Endothelial cell of umbilical vein (primary cell): ENCODE measurements around the gene POMGNT2. TPM values are rescaled to one million over a fixed set of nuclear protein-coding genes. Genes with fewer than 3 reads are reported as not detected.

Experiments
- BruUV-seq: library from RNA; stranded (reverse); fragments of 400-500 nt; replicated peaks from 2 replicates; lab custom pipeline; 2021; lab: Mats Ljungman, UMichigan
- CTCF ChIA-PET: fragments of 300-600, 350-600 bp; sonication (Branson Sonifier 250); formaldehyde crosslinking; loops from one replicate; lab custom pipeline; 2021; ENCODE audit warnings: antibody characterized with exemption, inconsistent platforms; lab: Charles Lee
- POLR2A ChIA-PET: fragments of 300-600, 350-600 bp; sonication (Branson Sonifier 250); formaldehyde crosslinking; loops from one replicate; lab custom pipeline; 2021; ENCODE audit warnings: antibody characterized with exemption, inconsistent platforms; lab: Charles Lee
- DNase-seq: peaks from one replicate; pipeline ENCODE4 v3.0.0-alpha.2; 2011; ENCODE audit warnings: low read depth, low spot score
- FAIRE-seq: peaks from 2 replicates; lab custom pipeline; 2011; peaks lifted over from hg19 to GRCh38; lab: Jason Lieb, UNC
- H2AFZ ChIP-seq: 2 replicates; pipeline ENCODE4 v1.6.0; 2012; ENCODE audit warnings: low read depth, low read length, control low read depth, inconsistent platforms
- H3K27ac ChIP-seq: 2 replicates; pipeline ENCODE4 v1.5.1; 2011; ENCODE audit warnings: low read depth, mild to moderate bottlenecking, control low read depth, low read length, moderate library complexity; ENCODE audit not compliant: insufficient read depth
- H3K27me3 ChIP-seq, 2 experiments: 2 replicates each; pipeline versions ENCODE4 v1.6.0 to v1.6.1; 2011; ENCODE audit warnings: low read length in 2 of 2, mixed read lengths in 1 of 2; ENCODE audit not compliant: control insufficient read depth in 2 of 2, insufficient read depth in 2 of 2
- H3K36me3 ChIP-seq, 2 experiments: 2 replicates in 1 of 2; 3 replicates in 1 of 2; pipeline ENCODE4 v1.5.1; 2011; ENCODE audit warnings: low read length in 2 of 2, mild to moderate bottlenecking in 1 of 2, moderate library complexity in 1 of 2; ENCODE audit not compliant: control insufficient read depth in 2 of 2, insufficient read depth in 2 of 2; ENCODE audit errors: extremely low read depth in 1 of 2
- H3K4me1 ChIP-seq: 3 replicates; pipeline ENCODE4 v1.5.1; 2011; ENCODE audit warnings: mild to moderate bottlenecking, low read length; ENCODE audit not compliant: control insufficient read depth, insufficient read depth; ENCODE audit errors: extremely low read depth
- H3K4me2 ChIP-seq: 2 replicates; pipeline ENCODE4 v1.6.1; 2011; ENCODE audit warnings: low read length, control low read depth, mixed read lengths; ENCODE audit not compliant: insufficient read depth
- H3K4me3 ChIP-seq, 3 experiments: fragments of 200-600 bp in 1 of 3; sonication (generic), shearing (Covaris generic) in 1 of 3; replicated peaks in 1 of 3; 2 replicates each; pipeline ENCODE4 v1.5.1; 2011 to 2016; ENCODE audit warnings: control low read depth in 3 of 3, low read length in 3 of 3, mild to moderate bottlenecking in 2 of 3, inconsistent platforms in 1 of 3, low read depth in 1 of 3, moderate library complexity in 1 of 3; ENCODE audit not compliant: insufficient read depth in 1 of 3
- H3K79me2 ChIP-seq: 2 replicates; pipeline ENCODE4 v1.6.0; 2012; ENCODE audit warnings: low read length, inconsistent platforms; ENCODE audit not compliant: control insufficient read depth, insufficient read depth
- H3K9ac ChIP-seq: replicated peaks from 2 replicates; pipeline ENCODE3; 2011; ENCODE audit warnings: low read length, control low read depth; ENCODE audit not compliant: insufficient read depth; ENCODE audit errors: extremely low read depth
- H3K9me1 ChIP-seq: replicated peaks from 3 replicates; pipeline ENCODE4 v1.6.0; 2011; ENCODE audit warnings: mild to moderate bottlenecking, low read length; ENCODE audit not compliant: control insufficient read depth, insufficient read depth; ENCODE audit errors: extremely low read depth
- H3K9me3 ChIP-seq: replicated peaks from 2 replicates; pipeline ENCODE4 v1.5.1; 2012; ENCODE audit warnings: low read length, inconsistent platforms; ENCODE audit not compliant: control insufficient read depth, insufficient read depth
- H4K20me1 ChIP-seq: replicated peaks from 2 replicates; pipeline ENCODE3; 2011; ENCODE audit warnings: mild to moderate bottlenecking, low read length; ENCODE audit not compliant: control insufficient read depth, insufficient read depth; ENCODE audit errors: extremely low read depth
- CTCF ChIP-seq, 2 donors: IDR thresholded peaks; 1 replicate in 1 of 2; 2 replicates in 1 of 2; pipeline ENCODE4 v1.5.1; 2011; ENCODE audit warnings: low read length in 2 of 2, mild to moderate bottlenecking in 2 of 2, moderate library complexity in 2 of 2, control low read depth in 1 of 2, inconsistent platforms in 1 of 2, low read depth in 1 of 2; ENCODE audit not compliant: insufficient read depth in 1 of 2; ENCODE audit errors: extremely low read depth in 1 of 2
- EZH2 ChIP-seq: IDR thresholded peaks from 2 replicates; pipeline ENCODE4 v1.6.1; 2012; ENCODE audit warnings: borderline replicate concordance, low read depth, mild to moderate bottlenecking, moderate library complexity, low read length, inconsistent platforms; ENCODE audit not compliant: severe bottlenecking
- FOS ChIP-seq: IDR thresholded peaks from 2 replicates; pipeline ENCODE4 v1.6.1; 2011; ENCODE audit warnings: mild to moderate bottlenecking, low read length, moderate library complexity, borderline replicate concordance; ENCODE audit not compliant: insufficient read depth
- GATA2 ChIP-seq: IDR thresholded peaks from 2 replicates; pipeline ENCODE4 v1.7.0; 2011; ENCODE audit warnings: low read depth, mild to moderate bottlenecking, moderate library complexity, mixed read lengths, low read length; ENCODE audit not compliant: insufficient read length, insufficient read depth
- JUN ChIP-seq: IDR thresholded peaks from 2 replicates; pipeline ENCODE4 v1.6.1; 2011; ENCODE audit warnings: borderline replicate concordance, low read depth; ENCODE audit not compliant: insufficient read length, insufficient read depth
- MAX ChIP-seq: IDR thresholded peaks from 2 replicates; pipeline ENCODE4 v1.6.1; 2011; ENCODE audit not compliant: insufficient read depth, insufficient read length
- MYC ChIP-seq: IDR thresholded peaks from one replicate; pipeline ENCODE4 v1.6.1; 2011; ENCODE audit warnings: mild to moderate bottlenecking, low read depth, low read length
- POLR2A ChIP-seq: IDR thresholded peaks from 2 replicates; pipeline ENCODE4 v1.6.1; 2012; ENCODE audit warnings: low read depth, mild to moderate bottlenecking, control low read depth, low read length
- POLR2AphosphoS5 ChIP-seq: IDR thresholded peaks from 2 replicates; pipeline ENCODE4 v1.6.1; 2012; ENCODE audit warnings: low read depth, mild to moderate bottlenecking, control low read depth, low read length, moderate library complexity; ENCODE audit not compliant: insufficient read depth
- dilution Hi-C: fragments of 300-500 bp; cut with MboI; formaldehyde crosslinking; loops from one replicate; pipeline ENCODE4 v1.15.0; 2019; ENCODE audit warnings: low sequenced_read_pairs; ENCODE audit not compliant: extremely low pct_ligation_motif_present
- intact Hi-C: fragments of 100-400 bp; cut with micrococcal nuclease; formaldehyde crosslinking; loops from one replicate; pipeline ENCODE4 v1.10.0; 2022
- polyA plus RNA-seq, 4 experiments: library from polyadenylated mRNA; depleted of rRNA in 3 of 4; stranded (reverse) in 3 of 4; unstranded in 1 of 4; fragments of >200 nt; gene quantifications; 2 replicates each; pipeline versions ENCODE4 v1.2.1 to v1.2.3, GENCODE V29; 2011 to 2012; ENCODE audit warnings: missing spikeins in 1 of 4
- total RNA-seq: library from RNA; stranded (reverse); gene quantifications from 2 replicates; pipeline ENCODE4 v1.2.3, GENCODE V29; 2021

The POMGNT2 gene
- total and polyA plus RNA-seq, 2 donors (not counting 3 experiments of a cell fraction or from before 2014, with no cell fraction given), result 6.4 to 16.3 TPM

GRCh38 chr3:43138488-43139231 is 32.8 kb upstream of the POMGNT2 start:
- Histone ChIP-seq H3K36me3 (no peaks in the 10 kb centered on the region), H3K9me3 (no peaks in the 10 kb centered on the region), H4K20me1 (no peaks in the 10 kb centered on the region), H3K27me3 (no peaks in the 10 kb centered on the region), H3K4me2 (no peak overlapping the region), H2AFZ (no peak overlapping the region), H3K79me2 (no peaks in the 10 kb centered on the region), H3K9me1 (no peaks in the 10 kb centered on the region), H3K27ac (no peak overlapping the region), H3K4me3 (no peak overlapping the region), H3K9ac (no peak overlapping the region), H3K4me1 (no peaks in the 10 kb centered on the region)
- no peak for FAIRE-seq
- ChIA-PET CTCF (interaction anchor here (1.2 kb wide), 1 partner anchor 17 kb away, joined by 3 read pairs; no protein-coding TSS in a partner anchor), POLR2A (no interaction called here)
- intact Hi-C loops (no loop called here), dilution Hi-C loops (no loop called here)
- no TSS peak for BruUV-seq
- TF ChIP-seq FOS, result no peak
- no peak for TF ChIP-seq EZH2
- no peak for TF ChIP-seq MAX
- TF ChIP-seq GATA2, result no peak
- no peak for TF ChIP-seq MYC
- TF ChIP-seq CTCF (IDR thresholded peaks at IDR 0.05; ENCODE audit: extremely low read depth in 1 of 2, insufficient read depth in 1 of 2, low read depth in 1 of 2, low read length in 2 of 2), result no peak
- TF ChIP-seq JUN, result no peak
- no peak for TF ChIP-seq POLR2A
- no peak for TF ChIP-seq POLR2AphosphoS5
- no peak for DNase-seq
